Loucy (cell line): Measurements from ENCODE around the gene AGBL3.

Source experiments
- CTCF ChIP-seq: fragments of 200-600 bp; sonication (generic); conservative IDR thresholded peaks from 2 replicates; pipeline ENCODE4 v1.5.1; 2014; ENCODE audit warnings: mild to moderate bottlenecking, antibody characterized with exemption, low read length
- EZH2phosphoT487 ChIP-seq: fragments of 200-600 bp; IDR thresholded peaks from 2 replicates; pipeline ENCODE4 v1.6.1; 2018; ENCODE audit warnings: antibody characterized with exemption, mild to moderate bottlenecking, moderate library complexity, borderline replicate concordance

GRCh38 chr7:135177028-135177696 is 190.9 kb downstream of the AGBL3 start:
- TF ChIP-seq CTCF, result no peak
- TF ChIP-seq EZH2phosphoT487, result no peak
